ENCODE data around the gene CYB561D2. TPM values are rescaled to one million over a fixed set of nuclear protein-coding genes. Genes with fewer than 3 reads are reported as not detected.

Gene CYB561D2
- total and polyA plus RNA-seq, 9 of the 15 experiments (the other 6 are each of a cell fraction or from before 2014, with no cell fraction given) = 4.2 to 16.6 (median 9.4) TPM

- H3K9me3 ChIP-seq (replicated peaks; ENCODE audit: control insufficient read depth, insufficient read depth, low read depth, low read length) = no peaks in the 10 kb centered on the region
- peaks cover 35% of the 10 kb centered on the region; the same call in 1 of the 3 replicates for H3K36me3 ChIP-seq (ENCODE audit: control insufficient read depth, insufficient read depth, low read length)
- intact Hi-C loops (cut with micrococcal nuclease) (loop anchor here (2.0 kb wide), 1 partner anchor 136 kb away; no protein-coding TSS in a partner anchor), in situ Hi-C loops (cut with MboI) (no loop called here)
- H3K27me3 ChIP-seq (ENCODE audit: control insufficient read depth in 2 of 2, insufficient read depth in 2 of 2, low read length in 2 of 2) = no peaks in the 10 kb centered on the region
- BruUV-seq (replicated peaks) = no TSS peak
- TF ChIP-seq ZNF41 (CRISPR knock-in tag; conservative IDR thresholded peaks at IDR 0.05) (no peak), USF1 (CRISPR knock-in tag; IDR thresholded peaks at IDR 0.05) (no peak), MTA2 (IDR thresholded peaks at IDR 0.05; ENCODE audit: low read depth) (no peak), SIX5 (IDR thresholded peaks at IDR 0.05; ENCODE audit: borderline replicate concordance in 1 of 2, insufficient read depth in 1 of 2, low read depth in 1 of 2, low read length in 2 of 2) (no peak), NR1H2 (CRISPR knock-in tag; IDR thresholded peaks at IDR 0.05) (no peak), PHTF2 (CRISPR knock-in tag; IDR thresholded peaks at IDR 0.05) (no peak), EP400 (IDR thresholded peaks at IDR 0.05) (no peak), NFE2 (IDR thresholded peaks at IDR 0.05; ENCODE audit: low read depth) (no peak), PHF21A (IDR thresholded peaks at IDR 0.05; ENCODE audit: borderline replicate concordance, low read depth) (no peak), ZNF277 (CRISPR knock-in tag; IDR thresholded peaks at IDR 0.05; ENCODE audit: borderline replicate concordance) (no peak), SAP30 (IDR thresholded peaks at IDR 0.05; ENCODE audit: borderline replicate concordance, insufficient read depth, low read depth, low read length, poor library complexity, severe bottlenecking) (no peak), ELF4 (CRISPR knock-in tag; IDR thresholded peaks at IDR 0.05) (no peak), SP1 (CRISPR knock-in tag; IDR thresholded peaks at IDR 0.05) (no peak), NFXL1 (CRISPR knock-in tag; IDR thresholded peaks at IDR 0.05) (no peak), POLR2G (IDR thresholded peaks at IDR 0.05; ENCODE audit: low read depth, low read length) (no peak), ZNF311 (CRISPR knock-in tag; IDR thresholded peaks at IDR 0.05) (no peak), CBX3 (IDR thresholded peaks at IDR 0.05; ENCODE audit: borderline replicate concordance in 1 of 2, low read length in 2 of 2) (no peak)
- no CpG with 5 or more reads among the region's 2 CpGs for WGBS (ENCODE audit: insufficient coverage, low coverage, missing lambda C conversion rate)
- peaks cover 21 to 47% of the 10 kb centered on the region in 2 experiments; a peak in 4 of 5 replicates for H3K4me1 ChIP-seq (replicated peaks in 1 of 2; ENCODE audit: control insufficient read depth in 2 of 2, insufficient read depth in 2 of 2, low read length in 2 of 2)
- POLR2A ChIA-PET = no interaction called here
- ATAC-seq (no peak), FAIRE-seq (no peak), DNase-seq (ENCODE audit: extremely low read depth in 1 of 4, low spot score in 3 of 4) (no peak)
- CTCF ChIA-PET (ENCODE audit: low intra/inter-chr PET ratio) = interaction anchor here (1.4 to 2.1 kb wide), 2 partner anchors 51 to 98 kb away, joined by 6 read pairs; no protein-coding TSS in a partner anchor
- no peak overlapping the region for H2AFZ ChIP-seq (ENCODE audit: low read depth, low read length)
- peaks cover 22% of the 10 kb centered on the region for H3K79me2 ChIP-seq (ENCODE audit: control insufficient read depth, insufficient read depth, low read length)
- H3K9ac ChIP-seq (ENCODE audit: insufficient read depth in 1 of 2, low read depth in 2 of 2, low read length in 2 of 2) = no peak overlapping the region
- no peak overlapping the region for H3K4me2 ChIP-seq (ENCODE audit: insufficient read depth, low read length)
- no peak overlapping the region for H3K27ac ChIP-seq (ENCODE audit: extremely low read depth, low read depth, low read length)
- H3K9me1 ChIP-seq (ENCODE audit: control insufficient read depth, insufficient read depth, low read length) = no peaks in the 10 kb centered on the region
- H3K4me3 ChIP-seq = no peak overlapping the region
- H4K20me1 ChIP-seq (replicated peaks; ENCODE audit: control insufficient read depth, insufficient read depth, low read length) = no peaks in the 10 kb centered on the region
These were observed 25.6 kb upstream of the CYB561D2 start for GRCh38 chr3:50325113-50325480.
